ENCODE data around the gene FNDC3A.

Gene FNDC3A

GRCh38 chr13:49213997-49214916 lies 238.5 kb downstream of the FNDC3A start:
- in situ Hi-C loops (cut with MboI; ENCODE audit: low sequenced_read_pairs) = no loop called here

- in situ Hi-C loops (cut with MboI; ENCODE audit: low sequenced_read_pairs) = no loop called here
Measured at GRCh38 chr13:49214917-49215376, 239.2 kb downstream of the FNDC3A start.

- in situ Hi-C loops (cut with MboI; ENCODE audit: low sequenced_read_pairs) = no loop called here
Measured at GRCh38 chr13:49216334-49216733, 240.6 kb downstream of the FNDC3A start.

- in situ Hi-C loops (cut with MboI; ENCODE audit: low sequenced_read_pairs) = no loop called here
Measured at GRCh38 chr13:49217962-49218492, 242.3 kb downstream of the FNDC3A start.

GRCh38 chr13:49218493-49219051 lies 242.9 kb downstream of the FNDC3A start:
- in situ Hi-C loops (cut with MboI; ENCODE audit: low sequenced_read_pairs) = no loop called here

GRCh38 chr13:49219647-49220035 lies 243.9 kb downstream of the FNDC3A start:
- in situ Hi-C loops (cut with MboI; ENCODE audit: low sequenced_read_pairs) = no loop called here

GRCh38 chr13:49220036-49220855 lies 244.5 kb downstream of the FNDC3A start, which contains the start of gene MLNR:
MLNR (plus strand) TSS chr13:49220338; CDS start chr13:49220338, 0 bp downstream.
- in situ Hi-C loops (cut with MboI; ENCODE audit: low sequenced_read_pairs) = no loop called here

GRCh38 chr13:49220856-49221589 lies 245.3 kb downstream of the FNDC3A start:
- in situ Hi-C loops (cut with MboI; ENCODE audit: low sequenced_read_pairs) = no loop called here

- in situ Hi-C loops (cut with MboI; ENCODE audit: low sequenced_read_pairs) = no loop called here
Measured at GRCh38 chr13:49221590-49221965, 245.9 kb downstream of the FNDC3A start.

- in situ Hi-C loops (cut with MboI; ENCODE audit: low sequenced_read_pairs) = no loop called here
Measured at GRCh38 chr13:49225223-49226042, 249.7 kb downstream of the FNDC3A start.

GRCh38 chr13:49226613-49227012 lies 250.9 kb downstream of the FNDC3A start:
- in situ Hi-C loops (cut with MboI; ENCODE audit: low sequenced_read_pairs) = no loop called here

GRCh38 chr13:49234741-49235140 lies 259.0 kb downstream of the FNDC3A start:
- in situ Hi-C loops (cut with MboI; ENCODE audit: low sequenced_read_pairs) = no loop called here

- in situ Hi-C loops (cut with MboI; ENCODE audit: low sequenced_read_pairs) = no loop called here
Measured at GRCh38 chr13:49235856-49236431, 260.2 kb downstream of the FNDC3A start.

GRCh38 chr13:49238621-49239020 lies 262.9 kb downstream of the FNDC3A start:
- in situ Hi-C loops (cut with MboI; ENCODE audit: low sequenced_read_pairs) = no loop called here

- in situ Hi-C loops (cut with MboI; ENCODE audit: low sequenced_read_pairs) = no loop called here
Measured at GRCh38 chr13:49240017-49240416, 264.3 kb downstream of the FNDC3A start.

GRCh38 chr13:49241296-49241695 lies 265.6 kb downstream of the FNDC3A start:
- in situ Hi-C loops (cut with MboI; ENCODE audit: low sequenced_read_pairs) = no loop called here

- in situ Hi-C loops (cut with MboI; ENCODE audit: low sequenced_read_pairs) = no loop called here
Measured at GRCh38 chr13:49245101-49245500, 269.4 kb downstream of the FNDC3A start.

GRCh38 chr13:49246850-49247642 lies 271.3 kb downstream of the FNDC3A start:
- in situ Hi-C loops (cut with MboI; ENCODE audit: low sequenced_read_pairs) = no loop called here
